Fibroblast of mammary gland (primary cell): Measurements from ENCODE around the gene CPED1.
"Not testable (repeated sequence)": the region's sequence is repeated elsewhere in the genome, so short reads cannot be mapped to it uniquely, and the experiment has no call there.

ENCODE experiments used
- DNase-seq: peaks from one replicate; pipeline ENCODE4 v3.0.0-alpha.2; 2010; ENCODE audit warnings: low read depth
- H3K4me3 ChIP-seq: 2 replicates; pipeline ENCODE4 v1.5.1; 2011; ENCODE audit warnings: low read depth, mild to moderate bottlenecking, low read length, moderate library complexity; ENCODE audit not compliant: control insufficient read depth
- CTCF ChIP-seq: conservative IDR thresholded peaks from 2 replicates; pipeline ENCODE4 v1.5.1; 2011; ENCODE audit warnings: low read depth, low read length, inconsistent platforms; ENCODE audit not compliant: control insufficient read depth, insufficient read depth

CPED1 gene

GRCh38 chr7:121306565-121306964, 318.1 kb downstream of the CPED1 start:
- no peak for DNase-seq
- no peak for TF ChIP-seq CTCF
- H3K4me3 ChIP-seq, result no peak overlapping the region

- DNase-seq, result no peak
- no peak overlapping the region for H3K4me3 ChIP-seq
- no peak for TF ChIP-seq CTCF
Measured at GRCh38 chr7:121307021-121307574, 318.6 kb downstream of the CPED1 start.

GRCh38 chr7:121313220-121313792, 324.8 kb downstream of the CPED1 start:
- no peak for TF ChIP-seq CTCF
- H3K4me3 ChIP-seq, result no peak overlapping the region
- DNase-seq, result no peak

GRCh38 chr7:121313793-121314676, 325.5 kb downstream of the CPED1 start:
- no peak overlapping the region for H3K4me3 ChIP-seq
- peak; percentile 75 for DNase-seq
- no peak for TF ChIP-seq CTCF

GRCh38 chr7:121315170-121315569, 326.7 kb downstream of the CPED1 start:
- DNase-seq, H3K4me3 ChIP-seq: not testable (repeated sequence)

- no peak for DNase-seq
- H3K4me3 ChIP-seq, result no peak overlapping the region
- TF ChIP-seq CTCF, result no peak
Measured at GRCh38 chr7:121322460-121322859, 333.9 kb downstream of the CPED1 start.
